WTC11 (cell line): ENCODE results near the gene CACNA2D4. TPM values are rescaled to one million over a fixed set of nuclear protein-coding genes. Genes with fewer than 3 reads are reported as not detected.

Experiments used
- ATAC-seq: fragments of 200-7000 bp; cut with Tn5 transposase; 2 replicates; pipeline ENCODE4 v1.10.0; 2021; ENCODE audit warnings: mild to moderate bottlenecking, moderate library complexity
- CTCF ChIA-PET: fragments of 300-600 bp; sonication (Branson Sonifier 250); formaldehyde crosslinking; loops from one replicate; lab custom pipeline; 2021; ENCODE audit warnings: antibody characterized with exemption; lab: Charles Lee
- POLR2A ChIA-PET: fragments of 350-600 bp; sonication (Branson Sonifier 250); formaldehyde crosslinking; loops from one replicate; lab custom pipeline; 2021; ENCODE audit warnings: antibody characterized with exemption; lab: Charles Lee
- DNase-seq: peaks from one replicate; pipeline ENCODE4 v3.0.0; 2021; ENCODE audit warnings: low spot score
- H3K27ac Mint-ChIP-seq: 2 replicates; pipeline ENCODE4 v1.8.0; 2021; ENCODE audit warnings: mixed read lengths
- H3K27me3 Mint-ChIP-seq: 2 replicates; pipeline ENCODE4 v1.8.0; 2021; ENCODE audit warnings: low read depth, mild to moderate bottlenecking, moderate library complexity, mixed read lengths
- H3K36me3 Mint-ChIP-seq: 2 replicates; pipeline ENCODE4 v1.8.0; 2021; ENCODE audit warnings: mixed read lengths
- H3K4me1 Mint-ChIP-seq: 2 replicates; pipeline ENCODE4 v1.8.0; 2022; ENCODE audit warnings: mixed read lengths
- H3K4me3 Mint-ChIP-seq: 2 replicates; pipeline ENCODE4 v1.8.0; 2021; ENCODE audit warnings: mild to moderate bottlenecking, moderate library complexity, mixed read lengths
- H3K9me3 Mint-ChIP-seq: 2 replicates; pipeline ENCODE4 v1.8.0; 2021; ENCODE audit warnings: mixed read lengths
- CREM ChIP-seq: sonication (generic); formaldehyde crosslinking; IDR thresholded peaks from 2 replicates; pipeline ENCODE4 v1.8.1; 2022; ENCODE audit warnings: mild to moderate bottlenecking, missing genetic modification reagents, moderate library complexity
- EMX1 ChIP-seq: fragments of 250-450 bp; sonication (Bioruptor Pico); IDR thresholded peaks from 2 replicates; pipeline ENCODE4 v1.8.0; 2021; ENCODE audit warnings: mild to moderate bottlenecking
- ETV6 ChIP-seq: sonication (generic); formaldehyde crosslinking; IDR thresholded peaks from 2 replicates; pipeline ENCODE4 v1.8.1; 2022; ENCODE audit warnings: mild to moderate bottlenecking, missing genetic modification reagents
- FOXK1 ChIP-seq: sonication (generic); formaldehyde crosslinking; IDR thresholded peaks from 2 replicates; pipeline ENCODE4 v1.8.0; 2022; ENCODE audit warnings: mild to moderate bottlenecking, moderate library complexity, missing genetic modification reagents
- GABPB1 ChIP-seq: sonication (generic); formaldehyde crosslinking; IDR thresholded peaks from 2 replicates; pipeline ENCODE4 v1.8.1; 2023; ENCODE audit warnings: mild to moderate bottlenecking, missing genetic modification reagents
- GTF2I ChIP-seq: fragments of 250-450 bp; sonication (Bioruptor Pico); conservative IDR thresholded peaks from 2 replicates; pipeline ENCODE4 v1.4.0; 2021; ENCODE audit warnings: mild to moderate bottlenecking
- HMGA2 ChIP-seq: fragments of 250-450 bp; sonication (Bioruptor Pico); IDR thresholded peaks from 2 replicates; pipeline ENCODE4 v1.4.0; 2021; ENCODE audit warnings: mild to moderate bottlenecking, moderate library complexity
- IRF2 ChIP-seq: sonication (generic); formaldehyde crosslinking; IDR thresholded peaks from 2 replicates; pipeline ENCODE4 v1.8.0; 2022; ENCODE audit warnings: low read depth, missing genetic modification reagents, borderline replicate concordance
- JAZF1 ChIP-seq: fragments of 250-450 bp; sonication (Bioruptor Pico); IDR thresholded peaks from 2 replicates; pipeline ENCODE4 v1.9.0; 2021; ENCODE audit warnings: moderate library complexity, mild to moderate bottlenecking, inconsistent platforms
- KAT7 ChIP-seq: sonication (generic); formaldehyde crosslinking; IDR thresholded peaks from 2 replicates; pipeline ENCODE4 v1.8.1; 2023; ENCODE audit warnings: missing genetic modification reagents, mild to moderate bottlenecking, borderline replicate concordance
- NFATC4 ChIP-seq: fragments of 250-450 bp; sonication (Bioruptor Pico); IDR thresholded peaks from 2 replicates; pipeline ENCODE4 v1.9.0; 2021; ENCODE audit warnings: mild to moderate bottlenecking
- NFE2L1 ChIP-seq: sonication (generic); formaldehyde crosslinking; IDR thresholded peaks from 2 replicates; pipeline ENCODE4 v1.8.1; 2023; ENCODE audit warnings: missing genetic modification reagents
- NFYB ChIP-seq: sonication (generic); formaldehyde crosslinking; conservative IDR thresholded peaks from 2 replicates; pipeline ENCODE4 v1.8.0; 2022; ENCODE audit warnings: low read depth, missing genetic modification reagents
- NR1H2 ChIP-seq: sonication (generic); formaldehyde crosslinking; IDR thresholded peaks from 2 replicates; pipeline ENCODE4 v1.9.0; 2021; ENCODE audit warnings: mild to moderate bottlenecking, moderate library complexity, missing genetic modification reagents
- RORB ChIP-seq: fragments of 250-450 bp; sonication (Bioruptor Pico); IDR thresholded peaks from 2 replicates; pipeline ENCODE4 v1.9.0; 2021; ENCODE audit warnings: mild to moderate bottlenecking
- SMAD3 ChIP-seq: sonication (generic); formaldehyde crosslinking; IDR thresholded peaks from 2 replicates; pipeline ENCODE4 v1.8.0; 2022; ENCODE audit warnings: missing genetic modification reagents, mild to moderate bottlenecking, borderline replicate concordance
- TCF7 ChIP-seq: sonication (generic); formaldehyde crosslinking; IDR thresholded peaks from 2 replicates; pipeline ENCODE4 v1.8.0; 2022; ENCODE audit warnings: mild to moderate bottlenecking, low read depth, missing genetic modification reagents, moderate library complexity
- ZBTB21 ChIP-seq: sonication (generic); formaldehyde crosslinking; IDR thresholded peaks from 2 replicates; pipeline ENCODE4 v1.8.1; 2023; ENCODE audit warnings: mild to moderate bottlenecking, missing genetic modification reagents, borderline replicate concordance
- ZNF121 ChIP-seq: sonication (generic); formaldehyde crosslinking; IDR thresholded peaks from 2 replicates; pipeline ENCODE4 v1.8.0; 2023; ENCODE audit warnings: missing genetic modification reagents
- total RNA-seq: library from RNA; stranded (reverse); gene quantifications from 3 replicates; pipeline ENCODE4 v1.2.3, GENCODE V29; 2021
- TF ChIP-seq, protein P1 (sequence below): sonication (generic); formaldehyde crosslinking; IDR thresholded peaks from 2 replicates; pipeline ENCODE4 v1.8.1; 2022; ENCODE audit warnings: mild to moderate bottlenecking, moderate library complexity, missing genetic modification reagents
- TF ChIP-seq, protein P2 (sequence below): sonication (generic); formaldehyde crosslinking; conservative IDR thresholded peaks from 2 replicates; pipeline ENCODE4 v1.8.1; 2022; ENCODE audit warnings: mild to moderate bottlenecking, missing genetic modification reagents
- TF ChIP-seq, protein P3 (sequence below): sonication (generic); formaldehyde crosslinking; IDR thresholded peaks from 2 replicates; pipeline ENCODE4 v1.8.0; 2022; ENCODE audit warnings: mild to moderate bottlenecking, missing genetic modification reagents
- TF ChIP-seq, protein P4 (sequence below): sonication (generic); formaldehyde crosslinking; IDR thresholded peaks from 2 replicates; pipeline ENCODE4 v1.8.0; 2022; ENCODE audit warnings: mild to moderate bottlenecking, missing genetic modification reagents
- TF ChIP-seq, protein P5 (sequence below): fragments of 250-450 bp; sonication (Bioruptor Pico); IDR thresholded peaks from 2 replicates; pipeline ENCODE4 v1.9.0; 2021; ENCODE audit warnings: moderate library complexity, mild to moderate bottlenecking, inconsistent platforms, borderline replicate concordance
- TF ChIP-seq, protein P6 (sequence below): sonication (generic); formaldehyde crosslinking; IDR thresholded peaks from 2 replicates; pipeline ENCODE4 v1.8.0; 2023; ENCODE audit warnings: missing genetic modification reagents
- TF ChIP-seq, protein P7 (sequence below): sonication (generic); formaldehyde crosslinking; IDR thresholded peaks from 2 replicates; pipeline ENCODE4 v1.8.1; 2022; ENCODE audit warnings: low read depth, missing genetic modification reagents, borderline replicate concordance
- TF ChIP-seq, protein P8 (sequence below): fragments of 250-450 bp; sonication (Bioruptor Pico); IDR thresholded peaks from 2 replicates; pipeline ENCODE4 v1.9.0; 2021; ENCODE audit warnings: mild to moderate bottlenecking
- TF ChIP-seq, protein P9 (sequence below): fragments of 200-600 bp; IDR thresholded peaks from 2 replicates; pipeline ENCODE4 v1.8.0; 2022; ENCODE audit warnings: antibody characterized with exemption
- TF ChIP-seq, protein P10 (sequence below): sonication (generic); formaldehyde crosslinking; IDR thresholded peaks from 2 replicates; pipeline ENCODE4 v1.8.1; 2023; ENCODE audit warnings: mild to moderate bottlenecking, missing genetic modification reagents, moderate library complexity

CACNA2D4 gene
- total RNA-seq, 1 experiment from 2014 or later: 0.04 TPM

DNA sequence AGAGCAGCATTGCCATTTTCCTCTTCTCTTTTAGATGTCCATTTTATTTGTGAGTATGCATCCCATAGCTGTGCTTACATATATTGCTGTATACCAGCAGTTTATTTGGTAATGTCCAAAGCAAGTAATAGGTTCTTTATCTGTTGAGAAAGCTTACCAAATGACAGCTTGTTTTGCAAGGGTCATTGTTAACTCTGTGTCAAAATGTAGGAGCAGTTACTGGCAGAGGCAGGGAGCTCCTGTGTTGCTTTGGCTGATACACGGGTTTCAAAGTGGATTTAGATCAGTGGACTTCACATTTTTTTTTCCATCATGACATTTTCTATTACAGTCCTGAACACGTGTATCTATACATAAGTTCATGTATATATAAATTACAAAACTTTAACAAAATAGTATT lies 136.2 kb downstream of the CACNA2D4 start (continued):
- TF ChIP-seq, protein P1, sequence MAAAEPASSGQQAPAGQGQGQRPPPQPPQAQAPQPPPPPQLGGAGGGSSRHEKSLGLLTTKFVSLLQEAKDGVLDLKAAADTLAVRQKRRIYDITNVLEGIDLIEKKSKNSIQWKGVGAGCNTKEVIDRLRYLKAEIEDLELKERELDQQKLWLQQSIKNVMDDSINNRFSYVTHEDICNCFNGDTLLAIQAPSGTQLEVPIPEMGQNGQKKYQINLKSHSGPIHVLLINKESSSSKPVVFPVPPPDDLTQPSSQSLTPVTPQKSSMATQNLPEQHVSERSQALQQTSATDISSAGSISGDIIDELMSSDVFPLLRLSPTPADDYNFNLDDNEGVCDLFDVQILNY (CRISPR knock-in tag): no peak
- no peak for TF ChIP-seq ZNF121 (CRISPR knock-in tag)
- TF ChIP-seq IRF2 (CRISPR knock-in tag): no peak
- TF ChIP-seq, protein P2, sequence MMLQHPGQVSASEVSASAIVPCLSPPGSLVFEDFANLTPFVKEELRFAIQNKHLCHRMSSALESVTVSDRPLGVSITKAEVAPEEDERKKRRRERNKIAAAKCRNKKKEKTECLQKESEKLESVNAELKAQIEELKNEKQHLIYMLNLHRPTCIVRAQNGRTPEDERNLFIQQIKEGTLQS (CRISPR knock-in tag): no peak
- TF ChIP-seq, protein P3, sequence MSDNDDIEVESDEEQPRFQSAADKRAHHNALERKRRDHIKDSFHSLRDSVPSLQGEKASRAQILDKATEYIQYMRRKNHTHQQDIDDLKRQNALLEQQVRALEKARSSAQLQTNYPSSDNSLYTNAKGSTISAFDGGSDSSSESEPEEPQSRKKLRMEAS (CRISPR knock-in tag): no peak
- TF ChIP-seq GTF2I: no peak
- TF ChIP-seq TCF7 (CRISPR knock-in tag): no peak
- TF ChIP-seq, protein P4, sequence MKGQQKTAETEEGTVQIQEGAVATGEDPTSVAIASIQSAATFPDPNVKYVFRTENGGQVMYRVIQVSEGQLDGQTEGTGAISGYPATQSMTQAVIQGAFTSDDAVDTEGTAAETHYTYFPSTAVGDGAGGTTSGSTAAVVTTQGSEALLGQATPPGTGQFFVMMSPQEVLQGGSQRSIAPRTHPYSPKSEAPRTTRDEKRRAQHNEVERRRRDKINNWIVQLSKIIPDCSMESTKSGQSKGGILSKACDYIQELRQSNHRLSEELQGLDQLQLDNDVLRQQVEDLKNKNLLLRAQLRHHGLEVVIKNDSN (CRISPR knock-in tag): no peak
- TF ChIP-seq NFATC4 (CRISPR knock-in tag): no peak
- no peak for TF ChIP-seq CREM
- no peak for TF ChIP-seq RORB
- TF ChIP-seq, protein P5, sequence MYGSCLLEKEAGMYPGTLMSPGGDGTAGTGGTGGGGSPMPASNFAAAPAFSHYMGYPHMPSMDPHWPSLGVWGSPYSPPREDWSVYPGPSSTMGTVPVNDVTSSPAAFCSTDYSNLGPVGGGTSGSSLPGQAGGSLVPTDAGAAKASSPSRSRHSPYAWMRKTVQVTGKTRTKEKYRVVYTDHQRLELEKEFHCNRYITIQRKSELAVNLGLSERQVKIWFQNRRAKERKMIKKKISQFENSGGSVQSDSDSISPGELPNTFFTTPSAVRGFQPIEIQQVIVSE: no peak
- no peak for TF ChIP-seq KAT7
- no peak for TF ChIP-seq NR1H2 (CRISPR knock-in tag)

DNA sequence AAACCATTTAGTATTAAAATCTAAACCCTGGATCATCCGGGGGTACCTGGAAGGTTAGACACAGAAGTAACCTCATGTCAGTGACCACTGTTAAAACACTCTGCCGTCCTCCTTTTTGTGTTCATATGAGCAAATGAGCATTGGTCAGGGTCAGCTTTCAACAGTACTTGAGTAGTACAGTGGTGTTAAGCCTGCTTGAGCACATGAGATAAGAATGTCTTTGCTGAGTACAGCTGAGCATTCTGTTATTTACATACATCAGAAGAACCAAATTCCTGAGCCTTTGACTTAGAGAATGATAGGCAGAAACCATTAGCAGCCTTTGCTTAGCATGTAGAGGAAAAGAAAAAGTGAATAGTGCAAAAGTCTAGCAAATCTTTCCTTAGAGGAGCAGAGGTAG lies 136.7 kb downstream of the CACNA2D4 start:
- ChIA-PET CTCF (interaction anchor here (0.6 to 1.7 kb wide), 4 partner anchors 9 to 158 kb away, joined by 3 to 10 read pairs (median 3); no protein-coding TSS in a partner anchor), POLR2A (interaction anchor here (0.5 kb wide), 1 partner anchor 452 kb away, joined by 3 read pairs; no protein-coding TSS in a partner anchor)
- no peak for DNase-seq
- peaks cover 17% of the 10 kb centered on the region for H3K36me3 Mint-ChIP-seq
- H3K4me3 Mint-ChIP-seq: no peak overlapping the region
- no peak; the same call in 1 of the 2 replicates for ATAC-seq
- 0 out of 2 replicates have a peak, but pooled peaks cover 2% of the 10 kb centered on the region for H3K4me1 Mint-ChIP-seq
- TF ChIP-seq NFYB: no peak
- TF ChIP-seq EMX1: no peak
- TF ChIP-seq, protein P6, sequence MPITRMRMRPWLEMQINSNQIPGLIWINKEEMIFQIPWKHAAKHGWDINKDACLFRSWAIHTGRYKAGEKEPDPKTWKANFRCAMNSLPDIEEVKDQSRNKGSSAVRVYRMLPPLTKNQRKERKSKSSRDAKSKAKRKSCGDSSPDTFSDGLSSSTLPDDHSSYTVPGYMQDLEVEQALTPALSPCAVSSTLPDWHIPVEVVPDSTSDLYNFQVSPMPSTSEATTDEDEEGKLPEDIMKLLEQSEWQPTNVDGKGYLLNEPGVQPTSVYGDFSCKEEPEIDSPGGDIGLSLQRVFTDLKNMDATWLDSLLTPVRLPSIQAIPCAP: no peak
- TF ChIP-seq, protein P4 (CRISPR knock-in tag): no peak
- TF ChIP-seq, protein P7, sequence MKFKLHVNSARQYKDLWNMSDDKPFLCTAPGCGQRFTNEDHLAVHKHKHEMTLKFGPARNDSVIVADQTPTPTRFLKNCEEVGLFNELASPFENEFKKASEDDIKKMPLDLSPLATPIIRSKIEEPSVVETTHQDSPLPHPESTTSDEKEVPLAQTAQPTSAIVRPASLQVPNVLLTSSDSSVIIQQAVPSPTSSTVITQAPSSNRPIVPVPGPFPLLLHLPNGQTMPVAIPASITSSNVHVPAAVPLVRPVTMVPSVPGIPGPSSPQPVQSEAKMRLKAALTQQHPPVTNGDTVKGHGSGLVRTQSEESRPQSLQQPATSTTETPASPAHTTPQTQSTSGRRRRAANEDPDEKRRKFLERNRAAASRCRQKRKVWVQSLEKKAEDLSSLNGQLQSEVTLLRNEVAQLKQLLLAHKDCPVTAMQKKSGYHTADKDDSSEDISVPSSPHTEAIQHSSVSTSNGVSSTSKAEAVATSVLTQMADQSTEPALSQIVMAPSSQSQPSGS (CRISPR knock-in tag): no peak
- TF ChIP-seq ZBTB21 (CRISPR knock-in tag): no peak
- TF ChIP-seq CREM: no peak
- TF ChIP-seq FOXK1 (CRISPR knock-in tag): no peak
- TF ChIP-seq, protein P8, sequence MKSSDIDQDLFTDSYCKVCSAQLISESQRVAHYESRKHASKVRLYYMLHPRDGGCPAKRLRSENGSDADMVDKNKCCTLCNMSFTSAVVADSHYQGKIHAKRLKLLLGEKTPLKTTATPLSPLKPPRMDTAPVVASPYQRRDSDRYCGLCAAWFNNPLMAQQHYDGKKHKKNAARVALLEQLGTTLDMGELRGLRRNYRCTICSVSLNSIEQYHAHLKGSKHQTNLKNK (CRISPR knock-in tag): no peak
- TF ChIP-seq NFE2L1 (CRISPR knock-in tag): no peak
- no peak for TF ChIP-seq JAZF1
- TF ChIP-seq, protein P9, sequence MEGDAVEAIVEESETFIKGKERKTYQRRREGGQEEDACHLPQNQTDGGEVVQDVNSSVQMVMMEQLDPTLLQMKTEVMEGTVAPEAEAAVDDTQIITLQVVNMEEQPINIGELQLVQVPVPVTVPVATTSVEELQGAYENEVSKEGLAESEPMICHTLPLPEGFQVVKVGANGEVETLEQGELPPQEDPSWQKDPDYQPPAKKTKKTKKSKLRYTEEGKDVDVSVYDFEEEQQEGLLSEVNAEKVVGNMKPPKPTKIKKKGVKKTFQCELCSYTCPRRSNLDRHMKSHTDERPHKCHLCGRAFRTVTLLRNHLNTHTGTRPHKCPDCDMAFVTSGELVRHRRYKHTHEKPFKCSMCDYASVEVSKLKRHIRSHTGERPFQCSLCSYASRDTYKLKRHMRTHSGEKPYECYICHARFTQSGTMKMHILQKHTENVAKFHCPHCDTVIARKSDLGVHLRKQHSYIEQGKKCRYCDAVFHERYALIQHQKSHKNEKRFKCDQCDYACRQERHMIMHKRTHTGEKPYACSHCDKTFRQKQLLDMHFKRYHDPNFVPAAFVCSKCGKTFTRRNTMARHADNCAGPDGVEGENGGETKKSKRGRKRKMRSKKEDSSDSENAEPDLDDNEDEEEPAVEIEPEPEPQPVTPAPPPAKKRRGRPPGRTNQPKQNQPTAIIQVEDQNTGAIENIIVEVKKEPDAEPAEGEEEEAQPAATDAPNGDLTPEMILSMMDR: no peak
- TF ChIP-seq ETV6: no peak
- TF ChIP-seq SMAD3: no peak
- TF ChIP-seq GABPB1 (CRISPR knock-in tag): no peak
- TF ChIP-seq, protein P10, sequence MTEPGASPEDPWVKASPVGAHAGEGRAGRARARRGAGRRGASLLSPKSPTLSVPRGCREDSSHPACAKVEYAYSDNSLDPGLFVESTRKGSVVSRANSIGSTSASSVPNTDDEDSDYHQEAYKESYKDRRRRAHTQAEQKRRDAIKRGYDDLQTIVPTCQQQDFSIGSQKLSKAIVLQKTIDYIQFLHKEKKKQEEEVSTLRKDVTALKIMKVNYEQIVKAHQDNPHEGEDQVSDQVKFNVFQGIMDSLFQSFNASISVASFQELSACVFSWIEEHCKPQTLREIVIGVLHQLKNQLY (CRISPR knock-in tag): no peak
- TF ChIP-seq HMGA2: no peak
- H3K9me3 Mint-ChIP-seq: no peaks in the 10 kb centered on the region
- no peaks in the 10 kb centered on the region for H3K27me3 Mint-ChIP-seq
- no peak overlapping the region for H3K27ac Mint-ChIP-seq
